ENCODE results near the gene RAB3IP.
"Not testable (repeated sequence)": the region's sequence is repeated elsewhere in the genome, so short reads cannot be mapped to it uniquely, and the experiment has no call there.

The RAB3IP gene

DNA sequence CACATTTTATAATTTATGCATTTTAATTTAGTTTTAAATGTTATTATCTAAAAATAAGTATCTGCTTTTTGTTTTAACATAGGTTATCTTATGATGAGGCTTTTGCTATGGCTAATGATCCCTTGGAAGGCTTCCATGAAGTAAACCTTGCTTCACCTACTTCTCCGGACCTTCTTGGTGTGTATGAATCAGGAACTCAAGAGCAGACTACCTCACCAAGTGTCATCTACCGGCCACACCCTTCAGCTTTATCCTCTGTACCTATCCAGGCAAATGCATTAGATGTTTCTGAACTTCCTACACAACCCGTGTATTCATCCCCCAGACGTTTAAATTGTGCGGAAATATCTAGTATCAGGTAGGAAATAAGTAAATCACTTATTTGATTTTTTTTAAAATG, 16.6 kb downstream of the RAB3IP start:
- DNase-seq (ENCODE audit: low read depth, low spot score): no peak

DNA sequence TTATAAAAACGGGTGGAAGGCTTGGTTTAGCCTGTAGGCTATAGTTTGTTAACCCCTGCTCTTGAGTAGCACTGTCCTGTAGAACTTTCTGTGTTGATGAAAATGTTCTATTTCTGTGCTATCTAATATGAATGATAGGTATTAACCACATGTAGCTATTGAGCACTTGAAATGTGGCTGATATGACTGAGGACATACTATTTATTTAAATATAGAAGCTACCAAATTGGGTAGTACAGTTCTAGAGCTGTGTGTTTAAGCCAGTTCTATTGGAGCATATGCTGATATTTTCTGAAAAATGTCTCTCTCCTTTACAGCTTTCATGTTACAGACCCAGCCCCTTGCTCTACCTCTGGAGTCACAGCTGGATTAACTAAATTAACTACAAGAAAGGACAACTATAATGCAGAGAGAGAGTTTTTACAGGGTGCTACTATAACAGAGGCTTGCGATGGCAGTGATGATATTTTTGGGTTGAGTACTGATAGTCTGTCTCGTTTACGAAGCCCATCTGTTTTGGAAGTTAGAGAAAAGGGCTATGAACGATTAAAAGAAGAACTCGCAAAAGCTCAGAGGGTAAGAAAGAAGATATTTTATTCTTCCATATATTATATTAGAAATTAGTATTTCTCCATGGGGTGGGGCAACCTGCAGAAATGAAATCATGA, 17.6 kb downstream of the RAB3IP start:
- DNase-seq (ENCODE audit: low read depth, low spot score): no peak

DNA sequence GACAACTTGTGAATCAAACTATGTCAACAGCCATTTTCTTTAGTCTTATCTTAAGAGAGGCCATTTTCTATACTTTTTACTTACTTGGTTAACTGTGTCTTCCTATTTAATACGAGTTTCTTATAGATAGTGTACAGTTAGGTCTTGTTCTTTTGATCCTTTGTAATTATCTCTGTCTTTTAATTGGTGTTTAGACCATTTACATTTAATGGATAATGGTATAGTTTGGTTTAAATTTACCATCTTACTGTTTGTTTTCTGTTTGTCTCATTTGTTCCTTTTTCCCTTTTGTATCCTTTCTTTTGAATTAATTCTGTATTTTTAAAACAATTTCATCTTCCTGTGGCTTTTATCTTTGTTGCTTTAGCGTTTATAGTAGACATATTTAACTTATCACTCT, 19.4 kb downstream of the RAB3IP start:
- no peak for DNase-seq (ENCODE audit: low read depth, low spot score)

DNA sequence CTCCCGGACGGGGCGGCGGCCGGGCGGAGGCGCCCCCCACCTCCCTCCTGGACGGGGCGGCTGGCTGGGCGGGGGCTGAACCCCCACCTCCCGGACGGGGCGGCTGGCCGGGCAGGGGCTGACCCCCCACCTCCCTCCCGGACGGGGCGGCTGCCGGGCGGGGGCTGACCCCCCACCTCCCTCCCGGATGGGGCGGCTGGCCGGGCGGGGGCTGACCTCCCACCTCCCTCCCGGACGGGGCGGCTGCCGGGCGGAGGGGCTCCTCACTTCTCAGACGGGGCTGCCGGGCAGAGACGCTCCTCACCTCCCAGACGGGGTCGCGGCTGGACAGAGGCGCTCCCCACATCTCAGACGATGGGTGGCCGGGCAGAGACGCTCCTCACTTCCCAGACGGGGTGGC, 20.9 kb downstream of the RAB3IP start:
- DNase-seq (ENCODE audit: low read depth, low spot score): not testable (repeated sequence)

DNA sequence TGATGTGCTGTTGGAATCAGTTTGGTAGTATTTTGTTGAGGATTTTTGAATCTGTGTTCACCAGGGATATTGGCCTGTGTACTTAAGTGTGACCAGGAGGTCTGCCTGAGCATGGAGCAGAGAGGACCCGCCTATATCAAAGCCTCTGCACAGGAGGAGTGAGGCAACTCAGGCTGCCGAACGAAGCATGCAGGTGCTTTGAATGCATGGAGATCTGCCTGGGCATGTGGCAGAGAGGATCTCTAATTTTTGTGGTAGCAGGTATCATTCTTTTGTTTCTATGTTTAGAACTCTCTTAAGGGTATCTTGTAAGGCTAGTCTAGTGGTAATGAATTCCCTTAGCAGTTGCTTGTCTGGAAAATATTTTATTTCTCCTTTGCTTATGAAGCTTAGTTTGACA, 26.9 kb downstream of the RAB3IP start:
- no peak for DNase-seq (ENCODE audit: low read depth, low spot score)

DNA sequence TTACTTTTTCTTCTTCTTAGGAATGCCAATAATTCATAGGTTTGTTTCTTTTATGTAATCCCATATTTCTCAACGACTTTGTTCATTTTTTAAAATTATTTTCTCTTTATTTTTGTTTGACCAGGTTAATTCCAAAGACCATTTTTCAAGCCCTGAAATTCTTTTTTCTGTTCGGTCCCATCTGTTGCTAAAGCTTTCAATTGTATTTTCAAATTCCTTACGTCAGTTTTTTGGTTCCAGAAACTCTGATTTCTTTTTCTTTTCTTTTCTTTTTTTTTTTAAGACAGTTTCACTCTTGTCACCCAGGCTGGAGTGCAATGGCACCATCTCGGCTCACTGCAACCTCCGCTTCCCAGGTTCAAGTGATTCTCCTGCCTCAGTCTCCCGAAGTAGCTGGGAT, 27.6 kb downstream of the RAB3IP start:
- no peak for DNase-seq (ENCODE audit: low read depth, low spot score)

DNA sequence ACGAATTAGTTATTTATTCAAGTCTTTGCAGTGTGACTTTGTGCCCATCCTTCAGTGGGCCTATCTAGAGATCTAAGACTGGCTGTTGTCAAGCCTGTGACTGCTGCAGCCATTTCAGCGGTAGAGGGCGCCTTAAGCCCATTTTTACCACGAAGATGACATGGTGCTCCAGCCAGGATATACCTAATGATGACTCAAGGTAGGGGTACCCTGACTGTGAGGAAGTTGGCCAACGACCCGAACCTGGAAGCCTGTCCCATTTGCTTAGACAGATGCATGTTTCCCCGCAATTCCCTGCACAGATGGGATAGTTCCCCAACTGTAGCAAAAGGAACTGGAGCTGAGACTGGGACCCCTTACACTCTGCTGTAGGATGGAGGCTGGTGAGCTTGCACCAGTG, 41.3 kb downstream of the RAB3IP start:
- peak; percentile 10 for DNase-seq (ENCODE audit: low read depth, low spot score)

DNA sequence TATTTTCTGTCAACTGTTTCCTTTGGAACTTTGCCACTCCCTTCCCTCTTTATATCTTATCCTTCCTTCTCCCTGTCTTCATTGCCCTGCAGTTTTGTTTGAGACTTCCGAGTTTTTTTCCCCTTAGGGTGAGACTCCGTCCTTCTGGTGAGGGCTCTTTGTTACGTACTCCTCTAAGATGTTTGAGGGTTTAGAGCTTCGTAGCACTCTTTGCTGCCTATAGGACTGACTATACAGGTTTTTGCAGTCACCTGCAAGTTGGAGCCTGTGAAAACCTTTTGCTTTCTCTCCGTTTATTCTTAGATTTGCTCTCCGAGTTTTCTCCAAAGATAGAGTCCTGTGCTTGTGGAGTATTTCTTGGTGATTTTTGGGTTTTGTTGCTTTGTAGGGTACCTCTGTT, 44.7 kb downstream of the RAB3IP start:
- DNase-seq (ENCODE audit: low read depth, low spot score): no peak

DNA sequence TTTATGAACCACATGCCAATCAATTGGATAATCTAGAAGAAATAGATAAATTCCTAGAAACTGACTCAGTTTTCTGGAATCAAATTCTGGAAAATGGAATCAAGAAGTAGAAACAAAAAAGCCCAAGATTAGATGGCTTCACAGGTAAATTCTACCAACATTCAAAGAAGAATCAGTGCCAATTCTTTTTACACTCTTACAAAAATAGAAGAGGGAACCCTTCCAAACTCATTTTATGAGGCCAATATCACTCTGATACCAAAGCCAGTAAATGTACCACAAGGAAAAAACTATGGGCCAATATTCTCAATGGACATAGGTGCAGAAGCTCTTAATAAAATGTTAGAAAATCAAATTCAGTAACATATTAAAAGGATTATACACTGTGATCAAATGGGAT, 50.7 kb downstream of the RAB3IP start:
- DNase-seq (ENCODE audit: low read depth, low spot score): no peak

DNA sequence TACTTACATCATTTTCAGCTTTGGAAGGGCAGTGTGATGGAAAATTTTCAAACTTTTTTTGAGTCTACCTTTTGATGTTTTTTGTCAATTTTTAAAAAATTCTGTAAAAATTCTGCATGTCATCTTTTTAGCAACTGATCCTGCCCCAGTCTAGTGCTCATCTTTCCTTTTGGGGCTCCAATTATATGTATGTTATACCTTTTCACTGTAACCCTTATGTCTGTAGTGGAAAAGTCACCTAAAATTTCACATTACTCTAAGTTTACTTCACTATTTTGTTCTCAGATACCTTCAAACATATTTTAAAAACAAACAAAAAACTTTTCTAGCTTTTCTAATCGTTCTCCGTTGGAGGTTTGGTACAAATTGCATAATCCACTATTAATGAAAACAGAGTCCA, 53.9 kb downstream of the RAB3IP start:
- no peak for DNase-seq (ENCODE audit: low read depth, low spot score)

DNA sequence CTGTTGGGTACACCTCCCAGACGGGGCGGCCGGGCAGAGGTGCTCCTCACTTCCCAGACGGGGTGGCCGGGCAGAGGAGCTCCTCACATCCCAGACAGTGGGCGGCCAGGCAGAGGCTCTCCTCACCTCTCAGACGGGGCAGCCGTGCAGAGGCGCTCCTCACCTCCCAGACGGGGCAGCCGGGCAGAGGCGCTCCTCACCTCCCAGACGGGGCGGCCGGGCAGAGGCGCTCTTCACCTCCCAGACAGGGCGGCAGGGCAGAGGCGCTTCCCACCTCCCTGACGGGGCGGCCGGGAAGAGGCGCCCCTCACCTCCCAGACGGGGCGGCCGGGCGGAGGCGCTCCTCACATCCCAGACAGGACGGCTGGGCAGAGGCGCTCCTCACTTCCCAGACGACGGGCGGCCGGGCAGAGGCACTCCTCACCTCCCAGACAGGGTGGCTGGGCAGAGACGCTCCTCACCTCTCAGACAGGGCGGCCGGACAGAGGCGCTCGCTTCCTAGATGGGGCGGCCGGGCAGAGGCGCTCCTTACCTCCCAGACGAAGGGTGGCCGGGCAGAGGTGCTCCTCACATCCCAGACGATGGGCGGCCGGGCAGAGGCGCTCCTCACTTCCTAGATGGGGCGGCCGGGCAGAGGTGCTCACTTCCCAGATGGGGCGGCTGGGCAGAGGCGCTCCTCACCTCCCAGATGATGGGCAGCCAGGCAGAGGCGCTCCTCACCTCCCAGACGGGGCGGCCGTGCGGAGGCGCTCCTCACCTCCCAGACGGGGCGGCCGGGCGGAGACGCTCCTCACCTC, 68.6 kb downstream of the RAB3IP start:
- DNase-seq (ENCODE audit: low read depth, low spot score): not testable (repeated sequence)

DNA sequence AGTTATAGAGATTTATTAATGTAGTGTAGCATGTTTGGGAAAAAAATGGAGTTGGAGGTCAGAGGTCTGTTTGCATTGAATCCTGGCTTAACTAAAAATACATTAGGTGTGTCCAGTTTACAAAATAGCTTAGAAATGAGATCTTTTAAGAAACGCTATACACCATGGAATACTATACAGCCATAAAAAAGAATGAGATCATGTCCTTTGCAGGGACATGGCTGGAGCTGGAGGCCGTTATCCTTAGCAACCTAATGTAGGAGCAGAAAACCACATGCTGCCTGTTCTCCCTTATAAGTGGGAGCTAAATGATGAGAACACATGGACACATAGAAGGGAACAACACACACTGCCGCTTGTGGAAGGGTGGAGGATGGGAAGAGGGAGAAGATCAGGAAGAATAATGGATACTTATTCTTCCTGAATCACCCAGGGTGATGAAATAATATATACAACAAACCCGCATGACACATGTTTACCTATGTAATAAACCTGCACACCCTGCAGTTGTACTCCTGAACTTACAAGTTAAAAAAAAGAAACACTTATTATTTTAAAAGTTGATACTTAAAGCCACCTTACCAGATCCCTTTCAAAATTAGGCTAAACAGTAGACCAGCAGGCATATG, 72.3 kb downstream of the RAB3IP start:
- DNase-seq (ENCODE audit: low read depth, low spot score): no peak

DNA sequence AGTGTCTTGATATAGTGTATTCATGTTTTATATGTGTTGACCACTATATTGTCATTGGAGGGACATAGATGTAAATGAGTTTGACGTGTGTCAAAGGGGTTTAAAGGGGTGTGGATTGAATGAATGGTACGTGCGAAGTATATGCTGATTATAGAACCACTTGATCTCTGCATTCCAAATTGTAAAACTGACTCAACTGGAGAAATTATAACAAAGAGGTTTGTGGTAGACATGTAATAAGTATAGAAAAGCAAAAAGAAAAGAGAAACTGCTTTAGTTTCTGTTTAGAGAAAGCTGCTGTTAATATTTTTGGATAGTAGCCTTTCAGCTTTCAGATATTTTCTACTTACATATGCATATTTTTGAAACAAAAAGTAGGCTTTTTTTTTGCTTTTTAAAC, 77.4 kb downstream of the RAB3IP start:
- DNase-seq (ENCODE audit: low read depth, low spot score): no peak

DNA sequence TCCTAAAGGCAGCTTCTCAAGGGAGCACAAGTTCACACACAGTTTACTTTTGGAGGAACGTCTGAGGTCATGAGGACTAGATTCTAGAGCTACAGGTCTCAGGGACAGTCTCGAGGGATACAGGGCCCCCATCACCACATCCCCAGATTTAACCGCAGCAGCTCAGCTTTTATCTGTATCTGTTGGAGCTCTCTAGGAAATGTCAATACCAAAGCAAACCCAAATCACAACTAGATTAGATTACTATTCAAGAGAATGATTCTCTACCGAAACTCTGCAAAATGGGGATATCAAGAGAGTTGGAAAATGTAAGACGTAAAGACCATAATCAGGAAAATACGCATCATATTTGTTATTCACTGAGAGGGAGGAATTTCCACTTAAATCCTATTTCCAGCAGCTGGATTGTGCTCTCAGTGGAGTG, 82.4 kb downstream of the RAB3IP start:
- DNase-seq (ENCODE audit: low read depth, low spot score): no peak

DNA sequence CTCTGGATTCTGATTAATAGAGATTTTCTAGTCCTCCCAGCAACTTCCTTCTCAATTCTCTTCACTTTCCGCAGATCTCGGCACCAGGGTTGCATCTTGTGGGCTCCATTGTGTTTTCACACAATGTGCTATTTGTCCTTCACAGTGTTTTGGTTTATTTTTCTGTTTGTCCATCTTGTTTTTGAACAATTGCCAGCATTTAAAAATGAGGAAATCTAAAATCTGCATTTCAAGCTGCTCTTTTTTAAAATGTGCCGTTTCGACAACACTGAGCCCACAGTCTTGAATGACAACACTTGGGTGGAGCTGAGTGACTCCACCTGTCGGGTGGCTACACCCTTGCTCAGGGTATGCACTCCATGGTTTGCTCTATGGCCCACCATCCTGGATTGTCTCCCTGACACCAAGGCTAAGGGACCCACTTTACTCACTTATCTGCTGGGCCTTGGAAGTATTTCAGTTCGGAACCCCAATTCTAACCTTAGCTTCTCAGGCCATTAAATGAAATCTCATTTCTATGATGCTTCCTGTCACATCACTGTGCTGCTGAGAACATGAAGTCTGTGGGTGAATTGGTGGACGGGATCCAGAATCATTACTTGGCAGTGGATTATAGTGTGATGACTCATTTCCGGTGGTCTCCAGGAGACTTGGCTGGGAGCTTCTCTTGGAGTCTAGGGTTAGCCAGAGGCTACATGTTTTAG, 82.9 kb downstream of the RAB3IP start:
- DNase-seq (ENCODE audit: low read depth, low spot score): peak; percentile 70

DNA sequence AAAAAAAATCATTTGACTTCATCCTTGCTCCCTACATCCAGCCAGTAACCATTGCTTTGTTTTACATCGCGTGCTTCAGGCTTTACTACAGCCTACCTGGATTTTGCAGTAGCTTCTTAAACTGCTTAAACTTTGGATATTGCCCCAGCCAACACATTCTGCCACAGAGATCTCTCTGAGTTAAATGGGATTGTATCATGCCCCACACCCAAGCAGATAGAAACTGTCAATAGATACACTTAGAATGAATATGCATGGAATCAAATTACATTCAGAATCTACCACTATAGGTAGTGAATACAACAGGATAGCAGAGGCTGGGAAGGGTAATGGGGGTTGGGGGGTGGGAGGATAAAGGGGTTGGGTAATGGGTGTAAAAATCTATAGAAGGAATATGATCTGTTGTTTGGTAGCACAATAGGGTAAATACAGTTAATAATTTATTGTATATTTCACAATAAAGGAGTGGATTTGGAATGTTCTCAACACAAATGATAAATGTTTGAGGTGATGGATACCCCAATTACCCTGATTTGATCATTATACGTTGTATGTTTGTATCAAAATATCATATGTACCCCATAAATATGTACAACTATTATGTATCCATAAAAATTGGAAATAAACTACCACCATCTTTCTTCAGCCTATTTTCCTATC, 83.7 kb downstream of the RAB3IP start:
- no peak for DNase-seq (ENCODE audit: low read depth, low spot score)

DNA sequence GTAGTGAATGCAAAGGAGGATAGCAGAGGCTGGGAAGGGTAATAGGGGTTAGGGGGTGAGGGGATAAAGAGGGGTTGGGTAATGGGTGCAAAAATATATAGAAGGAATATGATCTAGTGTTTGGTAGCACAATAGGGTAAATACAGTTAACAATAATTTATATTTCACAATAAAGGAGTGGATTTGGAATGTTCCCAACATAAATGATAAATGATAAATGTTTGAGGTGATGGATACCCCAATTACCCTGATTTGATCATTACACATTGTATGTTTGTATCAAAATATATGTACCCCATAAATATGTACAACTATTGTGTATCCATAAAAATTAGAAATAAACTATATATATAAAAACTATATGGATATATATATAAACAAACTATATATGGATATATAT, 85.4 kb downstream of the RAB3IP start:
- no peak for DNase-seq (ENCODE audit: low read depth, low spot score)

DNA sequence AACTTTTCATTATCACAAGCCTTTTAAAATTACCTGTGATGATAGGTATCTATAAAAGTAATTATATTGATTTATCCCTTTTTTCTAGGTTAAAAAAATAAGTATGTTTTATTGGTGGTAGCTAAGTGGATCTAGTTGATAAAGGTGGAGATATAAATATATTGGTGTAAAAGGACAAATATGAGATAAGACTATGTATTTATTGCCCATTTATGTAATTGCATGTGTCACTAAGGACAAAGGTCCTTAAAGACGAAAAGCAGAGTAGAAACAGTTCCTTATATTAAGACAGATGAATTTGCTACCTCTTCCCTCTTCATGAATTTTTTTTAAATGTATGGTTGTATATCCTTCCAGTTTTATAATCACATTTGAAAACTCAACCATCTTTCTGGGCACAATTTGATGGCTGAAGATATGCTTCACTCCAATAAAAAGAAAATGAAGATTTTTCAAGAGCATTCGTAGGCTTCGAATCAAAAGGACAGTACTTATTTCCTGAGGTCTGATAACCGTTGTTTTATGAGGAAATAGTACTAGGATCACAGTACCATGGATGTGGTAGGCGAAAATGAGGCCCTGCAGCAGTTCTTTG, 86.4 kb downstream of the RAB3IP start, which contains the start of gene MYRFL:
Gene MYRFL, plus strand, starts transcription at position 262 of the 595 bp plus-strand sequence. Its CDS starts 291 bp downstream, at position 553.
- no peak for DNase-seq (ENCODE audit: low read depth, low spot score)

DNA sequence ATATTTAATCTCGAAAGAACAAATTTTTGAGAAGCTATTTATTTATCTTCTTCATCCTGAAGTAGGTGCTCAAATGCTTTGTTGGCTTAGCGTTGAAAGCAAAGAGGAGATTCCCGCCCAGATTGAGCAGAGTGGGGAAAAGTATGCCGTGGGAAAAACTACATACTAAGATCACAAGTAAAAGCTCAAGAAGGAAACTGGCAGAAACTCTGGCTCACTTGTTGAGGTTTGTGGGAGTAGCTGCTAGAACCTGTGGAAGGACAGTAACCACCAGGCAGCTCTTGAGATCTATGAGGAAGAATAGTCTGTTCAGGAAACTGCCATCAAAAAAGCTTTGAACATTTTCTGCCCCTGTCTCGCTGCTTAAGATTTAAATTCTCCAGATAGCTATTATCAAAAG, 90.2 kb downstream of the RAB3IP start:
- no peak for DNase-seq (ENCODE audit: low read depth, low spot score)

DNA sequence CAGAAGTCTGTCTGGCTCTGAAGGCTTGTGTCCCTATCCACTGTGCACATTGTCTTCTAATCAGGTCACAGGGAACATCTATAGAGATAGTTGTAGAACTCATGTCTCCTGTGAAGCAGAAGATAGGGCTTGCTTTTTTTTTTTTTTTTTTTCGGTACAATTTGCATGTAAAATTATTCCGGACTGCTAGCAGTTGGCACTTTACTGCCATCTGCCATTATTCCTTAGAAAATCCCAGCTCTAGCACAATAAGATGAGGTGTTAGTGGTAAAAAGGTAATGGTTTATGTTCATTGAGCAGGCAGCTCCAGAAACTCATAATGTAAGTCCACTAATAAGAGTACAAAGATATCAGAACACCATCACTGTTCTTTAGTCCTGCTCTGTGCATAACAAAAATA, 95.0 kb downstream of the RAB3IP start:
- DNase-seq (ENCODE audit: low read depth, low spot score): no peak

DNA sequence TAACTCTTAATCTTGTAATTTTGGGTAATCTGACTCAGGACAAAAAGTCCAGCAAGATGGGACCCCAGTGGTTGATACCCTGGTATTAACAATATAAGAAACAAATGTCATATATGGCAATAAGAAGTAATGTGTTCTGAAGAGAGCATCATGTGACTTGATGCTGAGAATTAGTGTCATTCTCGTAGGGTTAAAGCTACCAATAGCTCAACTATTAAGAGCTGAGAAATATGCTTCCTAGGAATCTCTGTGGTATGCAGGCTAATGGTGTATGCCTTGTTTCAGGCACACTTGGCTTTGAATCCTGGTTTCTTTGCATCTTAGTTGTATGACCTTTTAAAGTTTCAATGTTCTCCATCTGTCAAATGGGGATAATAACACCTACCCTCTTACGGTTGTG, 95.5 kb downstream of the RAB3IP start:
- DNase-seq (ENCODE audit: low read depth, low spot score): no peak

Data from smooth muscle cell of the brain vasculature (primary cell).